Right lobe of liver (tissue), 6 donors: ENCODE measurements around the gene PRMT7. TPM values are rescaled to one million over a fixed set of nuclear protein-coding genes. Genes with fewer than 3 reads are reported as not detected.

Experiments
- ATAC-seq, 4 donors: fragments of 200-7000 bp; cut with Tn5 transposase; one replicate each; pipeline ENCODE4 v1.9.1; 2020; ENCODE audit warnings: mild to moderate bottlenecking in 4 of 4, moderate library complexity in 4 of 4
- DNase-seq, 3 donors: peaks; one replicate each; pipeline ENCODE4 v3.0.0-alpha.2; 2020
- H3K27ac ChIP-seq, 3 donors: fragments of 200-600 bp; one replicate each; pipeline ENCODE4 v1.8.0; 2022
- H3K27me3 ChIP-seq, 2 donors: fragments of 200-600 bp; one replicate each; pipeline ENCODE4 v1.8.0; 2022
- H3K36me3 ChIP-seq, 4 donors: fragments of 200-600 bp; sonication (generic) in 1 of 4; one replicate each; pipeline versions ENCODE4 v1.5.1 to v1.8.0; 2017 to 2022; ENCODE audit warnings: control low read depth in 1 of 4
- H3K4me1 ChIP-seq, 4 donors: fragments of 200-600 bp; sonication (generic) in 1 of 4; one replicate each; pipeline versions ENCODE4 v1.5.1 to v1.8.0; 2017 to 2022; ENCODE audit warnings: control low read depth in 1 of 4
- H3K4me3 ChIP-seq, 3 donors: fragments of 200-600 bp; one replicate each; pipeline ENCODE4 v1.8.0; 2022
- H3K9me3 ChIP-seq, 4 donors: fragments of 200-600 bp; sonication (generic) in 1 of 4; one replicate each; pipeline versions ENCODE4 v1.5.1 to v1.8.0; 2017 to 2022; ENCODE audit warnings: control low read depth in 1 of 4
- CTCF ChIP-seq, 4 donors: fragments of 200-600 bp in 3 of 4; fragments of 450-650 bp in 1 of 4; IDR thresholded peaks; one replicate each; pipeline versions ENCODE4 v1.5.1 to v1.8.0; 2016 to 2022; ENCODE audit warnings: antibody characterized with exemption in 4 of 4, mild to moderate bottlenecking in 2 of 4
- POLR2A ChIP-seq: fragments of 450-650 bp; IDR thresholded peaks from one replicate; pipeline ENCODE4 v1.6.1; 2017; ENCODE audit warnings: antibody characterized with exemption, mild to moderate bottlenecking
- WGBS: methylation state at CpG from one replicate; pipeline ENCODE4 v1.1.6; 2018; ENCODE audit warnings: low coverage, low lambda C conversion rate; ENCODE audit not compliant: insufficient coverage; ENCODE audit errors: missing lambda C conversion rate; 5-methylcytosine and 5-hydroxymethylcytosine counted together
- intact Hi-C, 2 donors: fragments of 100-400 bp; cut with DNase I; formaldehyde crosslinking; loops; one replicate each; pipeline versions ENCODE4 v1.11.2 to v1.14.1; 2022
- total RNA-seq, 6 experiments: library from RNA; depleted of rRNA in 2 of 6; stranded (reverse); fragments of >200 nt in 2 of 6; fragmentation: NEBNext Ultra II Directional in 3 of 6; extraction: Animal tissue kit (Norgen Biotek cat#: 25700) in 3 of 6; gene quantifications; one replicate each; pipeline versions ENCODE4 v1.1.0 to v1.2.4, GENCODE V29; 2016 to 2023
- donor health status: DM: no; HTN: yes; CAD: no.
- donor health status: DM: no; HTN: no; CAD: no.
- donor health status: DM: no; HTN: no; CAD: no.
- donor health status: DM: no; HTN: yes; CAD: no.
- donor health status: DM: no; HTN: yes; CAD: no.

Gene PRMT7
- total RNA-seq, 6 experiments from 2014 or later = 13.1 to 28.3 (median 21.1) TPM

- no peak overlapping the region for H3K27ac ChIP-seq
- ATAC-seq (no peak), DNase-seq (no peak)
- no peak overlapping the region for H3K4me3 ChIP-seq
- WGBS = 83% methylated on average over 4 of the region's 4 CpGs
- no peak for TF ChIP-seq POLR2A
- no peak for TF ChIP-seq CTCF (IDR thresholded peaks at IDR 0.05)
- no peaks in the 10 kb centered on the region for H3K36me3 ChIP-seq
- no peaks in the 10 kb centered on the region for H3K27me3 ChIP-seq
- H3K9me3 ChIP-seq = no peaks in the 10 kb centered on the region
- intact Hi-C loops = no loop called here
- no peaks in the 10 kb centered on the region for H3K4me1 ChIP-seq
Observed at GRCh38 chr16:68272507-68273209, 38.2 kb upstream of the PRMT7 start.

- intact Hi-C loops = no loop called here
- H3K27ac ChIP-seq = no peak overlapping the region
- H3K4me3 ChIP-seq = no peak overlapping the region
Observed at GRCh38 chr16:68273459-68273858, 37.4 kb upstream of the PRMT7 start.

GRCh38 chr16:68273896-68274295 lies 36.9 kb upstream of the PRMT7 start:
- DNase-seq (no peak), ATAC-seq (no peak)
- H3K36me3 ChIP-seq = no peaks in the 10 kb centered on the region
- H3K27me3 ChIP-seq = no peaks in the 10 kb centered on the region
- WGBS = 94% methylated on average over 6 of the region's 8 CpGs
- no peaks in the 10 kb centered on the region for H3K4me1 ChIP-seq
- no peak overlapping the region for H3K27ac ChIP-seq
- TF ChIP-seq POLR2A = no peak
- intact Hi-C loops = no loop called here
- H3K4me3 ChIP-seq = no peak overlapping the region
- H3K9me3 ChIP-seq = no peaks in the 10 kb centered on the region

More at GRCh38 chr16:68273459-68273858, 37.4 kb upstream of the PRMT7 start:
- Histone ChIP-seq H3K9me3 (no peaks in the 10 kb centered on the region), H3K36me3 (no peaks in the 10 kb centered on the region), H3K4me1 (no peaks in the 10 kb centered on the region), H3K27me3 (no peaks in the 10 kb centered on the region)
- DNase-seq (no peak), ATAC-seq (no peak)
- 92% methylated on average over 3 of the region's 5 CpGs for WGBS
- TF ChIP-seq POLR2A = no peak

- intact Hi-C loops = no loop called here
- Histone ChIP-seq H3K27me3 (no peaks in the 10 kb centered on the region), H3K4me1 (no peaks in the 10 kb centered on the region), H3K36me3 (no peaks in the 10 kb centered on the region), H3K4me3 (no peak overlapping the region), H3K27ac (no peak overlapping the region), H3K9me3 (no peaks in the 10 kb centered on the region)
- ATAC-seq (no peak), DNase-seq (no peak)
- WGBS = 83% methylated on average over 2 of the region's 4 CpGs
- no peak for TF ChIP-seq CTCF (IDR thresholded peaks at IDR 0.05)
- TF ChIP-seq POLR2A = no peak
Observed at GRCh38 chr16:68274441-68274840, 36.4 kb upstream of the PRMT7 start.

GRCh38 chr16:68275611-68276191 lies 35.1 kb upstream of the PRMT7 start:
- WGBS = 48% methylated on average over 4 of the region's 4 CpGs
- DNase-seq = no peak
- no peaks in the 10 kb centered on the region for H3K27me3 ChIP-seq
- H3K4me3 ChIP-seq = no peak overlapping the region
- intact Hi-C loops = no loop called here
- H3K4me1 ChIP-seq = no peaks in the 10 kb centered on the region
- no peaks in the 10 kb centered on the region for H3K9me3 ChIP-seq
- H3K36me3 ChIP-seq = no peaks in the 10 kb centered on the region
- no peak overlapping the region for H3K27ac ChIP-seq
- TF ChIP-seq POLR2A (no peak), CTCF (IDR thresholded peaks at IDR 0.05) (no peak)
- no peak for ATAC-seq
